Activated CD4-positive, CD25-positive, alpha-beta regulatory T cell treated with anti-CD3 and anti-CD28 coated beads, Interleukin-2, amount 50 U/mL, for 16 hours (primary cell): ENCODE data around the gene NIPAL4.
"Not testable (repeated sequence)": the region's sequence is repeated elsewhere in the genome, so short reads cannot be mapped to it uniquely, and the experiment has no call there.

ENCODE experiments used
- DNase-seq: peaks from one replicate; pipeline ENCODE4 v3.0.0-alpha.2; 2020; ENCODE audit warnings: low read depth, low spot score

The NIPAL4 gene

GRCh38 chr5:157463621-157464518 is 3.9 kb downstream of the NIPAL4 start:
- no peak for DNase-seq

- DNase-seq = no peak
These were observed 4.6 kb downstream of the NIPAL4 start for GRCh38 chr5:157464519-157465171.

- DNase-seq = no peak
These were observed 8.4 kb downstream of the NIPAL4 start for GRCh38 chr5:157468293-157468965.

- no peak for DNase-seq
These were observed 9.1 kb downstream of the NIPAL4 start for GRCh38 chr5:157469073-157469472.

GRCh38 chr5:157469687-157470086 is 9.7 kb downstream of the NIPAL4 start:
- DNase-seq = no peak

- DNase-seq = no peak
These were observed 10.6 kb downstream of the NIPAL4 start for GRCh38 chr5:157470631-157471030.

GRCh38 chr5:157471709-157472108 is 11.7 kb downstream of the NIPAL4 start:
- DNase-seq = no peak

- no peak for DNase-seq
These were observed 13.6 kb downstream of the NIPAL4 start for GRCh38 chr5:157473383-157474320.

GRCh38 chr5:157475432-157475831 is 15.4 kb downstream of the NIPAL4 start:
- DNase-seq = no peak

- no peak for DNase-seq
These were observed 16.8 kb downstream of the NIPAL4 start for GRCh38 chr5:157476702-157477408.

- no peak for DNase-seq
These were observed 17.9 kb downstream of the NIPAL4 start for GRCh38 chr5:157477814-157478494.

- no peak for DNase-seq
These were observed 18.7 kb downstream of the NIPAL4 start for GRCh38 chr5:157478726-157479125.

- DNase-seq = no peak
These were observed 19.2 kb downstream of the NIPAL4 start for GRCh38 chr5:157479166-157479565.

GRCh38 chr5:157479612-157480510 is 19.8 kb downstream of the NIPAL4 start:
- no peak for DNase-seq

GRCh38 chr5:157481265-157481664 is 21.3 kb downstream of the NIPAL4 start:
- no peak for DNase-seq

GRCh38 chr5:157481666-157482065 is 21.7 kb downstream of the NIPAL4 start:
- DNase-seq = no peak

GRCh38 chr5:157482702-157483101 is 22.7 kb downstream of the NIPAL4 start:
- not testable (repeated sequence) for DNase-seq

- DNase-seq = no peak
These were observed 24.8 kb downstream of the NIPAL4 start for GRCh38 chr5:157484768-157485167.

- no peak for DNase-seq
These were observed 25.3 kb downstream of the NIPAL4 start for GRCh38 chr5:157485340-157485739.
